HCT116 (cell line): ENCODE results near the gene KCNG1.

Source experiments
- EGR1 ChIP-seq: IDR thresholded peaks from 2 replicates; pipeline ENCODE4 v1.6.1; 2012; ENCODE audit warnings: low read depth
- ELF1 ChIP-seq: IDR thresholded peaks from 2 replicates; pipeline ENCODE4 v1.6.1; 2012; ENCODE audit warnings: low read depth, borderline replicate concordance
- EZH2 ChIP-seq: fragments of 200-600 bp; sonication (generic); IDR thresholded peaks from 2 replicates; pipeline ENCODE4 v1.6.1; 2017; ENCODE audit warnings: antibody characterized with exemption, mixed run types
- EZH2phosphoT487 ChIP-seq: fragments of 200-600 bp; IDR thresholded peaks from 2 replicates; pipeline ENCODE4 v1.6.1; 2018; ENCODE audit warnings: antibody characterized with exemption, borderline replicate concordance
- POLR2A ChIP-seq: IDR thresholded peaks from 2 replicates; pipeline ENCODE4 v1.7.0; 2011; ENCODE audit warnings: borderline replicate concordance; ENCODE audit not compliant: insufficient read depth, insufficient read length; ENCODE audit errors: extremely low read depth
- POLR2AphosphoS5 ChIP-seq: IDR thresholded peaks from 2 replicates; pipeline ENCODE4 v1.6.1; 2011; ENCODE audit warnings: mild to moderate bottlenecking, low read depth, low read length, moderate library complexity
- RAD21 ChIP-seq: IDR thresholded peaks from 2 replicates; pipeline ENCODE4 v1.6.1; 2012; ENCODE audit warnings: low read depth, mild to moderate bottlenecking
- SIN3A ChIP-seq: IDR thresholded peaks from 2 replicates; pipeline ENCODE4 v1.6.1; 2012; ENCODE audit warnings: low read depth
- SP1 ChIP-seq: IDR thresholded peaks from 2 replicates; pipeline ENCODE4 v1.6.1; 2012; ENCODE audit warnings: low read depth
- SRF ChIP-seq: IDR thresholded peaks from 2 replicates; pipeline ENCODE4 v1.6.1; 2012; ENCODE audit warnings: low read depth
- TF ChIP-seq, protein P1 (sequence below), 3 experiments: fragments of 200-600 bp in 1 of 3; sonication (generic) in 1 of 3; IDR thresholded peaks in 2 of 3; conservative IDR thresholded peaks in 1 of 3; 2 replicates each; pipeline ENCODE4 v1.5.1; 2012 to 2017; ENCODE audit warnings: low read depth in 2 of 3, low read length in 2 of 3, antibody characterized with exemption in 1 of 3, borderline replicate concordance in 1 of 3, control low read depth in 1 of 3, mild to moderate bottlenecking in 1 of 3, mixed read lengths in 1 of 3, mixed run types in 1 of 3, moderate library complexity in 1 of 3; ENCODE audit not compliant: insufficient read depth in 1 of 3
- TF ChIP-seq, protein P2 (sequence below): IDR thresholded peaks from 2 replicates; pipeline ENCODE4 v1.6.1; 2011; ENCODE audit warnings: mild to moderate bottlenecking, low read length, moderate library complexity; ENCODE audit not compliant: insufficient replicate concordance; ENCODE audit errors: extremely low read depth

DNA sequence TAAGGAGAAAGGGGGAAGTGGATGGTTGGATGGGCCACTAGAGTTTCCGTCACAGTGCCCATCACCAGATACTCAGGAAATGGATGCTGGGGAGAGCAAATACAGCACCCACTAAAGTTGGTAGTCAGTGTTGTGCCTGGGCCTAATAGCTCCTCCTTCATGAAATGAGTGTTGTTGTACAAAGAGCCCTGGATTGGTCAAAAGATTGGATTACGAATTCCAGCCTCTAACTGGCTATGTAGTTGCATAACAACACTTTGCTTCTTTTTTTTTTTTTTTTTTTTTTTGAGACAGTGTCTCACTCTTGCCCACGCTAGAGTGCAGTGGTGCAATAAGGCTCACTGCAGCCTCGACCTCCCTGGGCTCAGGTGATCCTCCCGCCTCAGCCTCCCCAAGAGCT lies 27.4 kb downstream of the KCNG1 start:
- TF ChIP-seq, protein P1, sequence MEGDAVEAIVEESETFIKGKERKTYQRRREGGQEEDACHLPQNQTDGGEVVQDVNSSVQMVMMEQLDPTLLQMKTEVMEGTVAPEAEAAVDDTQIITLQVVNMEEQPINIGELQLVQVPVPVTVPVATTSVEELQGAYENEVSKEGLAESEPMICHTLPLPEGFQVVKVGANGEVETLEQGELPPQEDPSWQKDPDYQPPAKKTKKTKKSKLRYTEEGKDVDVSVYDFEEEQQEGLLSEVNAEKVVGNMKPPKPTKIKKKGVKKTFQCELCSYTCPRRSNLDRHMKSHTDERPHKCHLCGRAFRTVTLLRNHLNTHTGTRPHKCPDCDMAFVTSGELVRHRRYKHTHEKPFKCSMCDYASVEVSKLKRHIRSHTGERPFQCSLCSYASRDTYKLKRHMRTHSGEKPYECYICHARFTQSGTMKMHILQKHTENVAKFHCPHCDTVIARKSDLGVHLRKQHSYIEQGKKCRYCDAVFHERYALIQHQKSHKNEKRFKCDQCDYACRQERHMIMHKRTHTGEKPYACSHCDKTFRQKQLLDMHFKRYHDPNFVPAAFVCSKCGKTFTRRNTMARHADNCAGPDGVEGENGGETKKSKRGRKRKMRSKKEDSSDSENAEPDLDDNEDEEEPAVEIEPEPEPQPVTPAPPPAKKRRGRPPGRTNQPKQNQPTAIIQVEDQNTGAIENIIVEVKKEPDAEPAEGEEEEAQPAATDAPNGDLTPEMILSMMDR (IDR thresholded peaks at IDR 0.05 in 2 of 3, conservative IDR thresholded peaks at IDR 0.05 in 1 of 3; ENCODE audit: borderline replicate concordance in 1 of 3, insufficient read depth in 1 of 3, low read depth in 2 of 3, low read length in 2 of 3) = no peak
- TF ChIP-seq POLR2AphosphoS5 (no peak), EZH2 (no peak), RAD21 (no peak), POLR2A (no peak), SIN3A (no peak), EGR1 (no peak), SP1 (no peak), SRF (no peak), EZH2phosphoT487 (no peak), ELF1 (no peak)
- TF ChIP-seq, protein P2, sequence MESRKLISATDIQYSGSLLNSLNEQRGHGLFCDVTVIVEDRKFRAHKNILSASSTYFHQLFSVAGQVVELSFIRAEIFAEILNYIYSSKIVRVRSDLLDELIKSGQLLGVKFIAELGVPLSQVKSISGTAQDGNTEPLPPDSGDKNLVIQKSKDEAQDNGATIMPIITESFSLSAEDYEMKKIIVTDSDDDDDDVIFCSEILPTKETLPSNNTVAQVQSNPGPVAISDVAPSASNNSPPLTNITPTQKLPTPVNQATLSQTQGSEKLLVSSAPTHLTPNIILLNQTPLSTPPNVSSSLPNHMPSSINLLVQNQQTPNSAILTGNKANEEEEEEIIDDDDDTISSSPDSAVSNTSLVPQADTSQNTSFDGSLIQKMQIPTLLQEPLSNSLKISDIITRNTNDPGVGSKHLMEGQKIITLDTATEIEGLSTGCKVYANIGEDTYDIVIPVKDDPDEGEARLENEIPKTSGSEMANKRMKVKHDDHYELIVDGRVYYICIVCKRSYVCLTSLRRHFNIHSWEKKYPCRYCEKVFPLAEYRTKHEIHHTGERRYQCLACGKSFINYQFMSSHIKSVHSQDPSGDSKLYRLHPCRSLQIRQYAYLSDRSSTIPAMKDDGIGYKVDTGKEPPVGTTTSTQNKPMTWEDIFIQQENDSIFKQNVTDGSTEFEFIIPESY = no peak
